GM23338 (cell line): ENCODE measurements around the gene SEL1L2. TPM values are rescaled to one million over a fixed set of nuclear protein-coding genes. Genes with fewer than 3 reads are reported as not detected.

Experiments used
- ATAC-seq: fragments of 200-7000 bp; cut with Tn5 transposase; 3 replicates; pipeline ENCODE4 v1.9.1; 2020
- DNase-seq: peaks from one replicate; pipeline ENCODE4 v3.0.0-alpha.2; 2015; ENCODE audit warnings: low spot score
- H2AFZ ChIP-seq: fragments of 200-600 bp; sonication (generic); 2 replicates; pipeline ENCODE4 v1.8.0; 2016; ENCODE audit warnings: antibody characterized with exemption, mild to moderate bottlenecking, moderate library complexity
- H3F3A ChIP-seq: fragments of 200-600 bp; sonication (generic); replicated peaks from 2 replicates; pipeline ENCODE4 v1.8.0; 2017; ENCODE audit warnings: antibody characterized with exemption, mixed run types, low read depth
- H3K27ac ChIP-seq: fragments of 200-600 bp; sonication (generic); 2 replicates; pipeline ENCODE4 v1.6.1; 2016; ENCODE audit warnings: low read depth
- H3K27me3 ChIP-seq: fragments of 200-600 bp; sonication (generic); 2 replicates; pipeline ENCODE4 v1.8.0; 2016; ENCODE audit warnings: mild to moderate bottlenecking, mixed run types, moderate library complexity; ENCODE audit not compliant: insufficient read depth
- H3K36me3 ChIP-seq: fragments of 200-600 bp; sonication (generic); 2 replicates; pipeline ENCODE4 v1.8.0; 2016; ENCODE audit warnings: mild to moderate bottlenecking; ENCODE audit not compliant: insufficient read depth
- H3K4me1 ChIP-seq: fragments of 200-600 bp; sonication (generic); 2 replicates; pipeline ENCODE4 v1.8.0; 2016; ENCODE audit warnings: mild to moderate bottlenecking, moderate library complexity; ENCODE audit not compliant: insufficient read depth
- H3K4me2 ChIP-seq: fragments of 200-600 bp; sonication (generic); 2 replicates; pipeline ENCODE4 v1.7.1; 2017; ENCODE audit warnings: mixed run types
- H3K4me3 ChIP-seq: fragments of 200-600 bp; sonication (generic); 2 replicates; pipeline ENCODE4 v1.6.1; 2016; ENCODE audit warnings: mixed run types
- H3K79me2 ChIP-seq: fragments of 200-600 bp; sonication (generic); replicated peaks from 2 replicates; pipeline ENCODE4 v1.8.0; 2017; ENCODE audit warnings: mild to moderate bottlenecking; ENCODE audit not compliant: insufficient read depth
- H3K9me2 ChIP-seq: fragments of 200-600 bp; sonication (generic); 2 replicates; pipeline ENCODE4 v1.8.0; 2017; ENCODE audit not compliant: insufficient read depth
- H4K20me1 ChIP-seq: fragments of 200-600 bp; sonication (generic); replicated peaks from 2 replicates; pipeline ENCODE4 v1.8.0; 2017; ENCODE audit warnings: mild to moderate bottlenecking; ENCODE audit not compliant: insufficient read depth
- H3K27ac Mint-ChIP-seq: 2 replicates; pipeline ENCODE4 v1.8.0; 2020; ENCODE audit warnings: inconsistent platforms, mild to moderate bottlenecking, moderate library complexity, mixed read lengths
- H3K27me3 Mint-ChIP-seq: 3 replicates; pipeline ENCODE4 v1.8.0; 2022; ENCODE audit warnings: low read depth, mild to moderate bottlenecking, moderate library complexity, mixed read lengths, inconsistent platforms; ENCODE audit not compliant: insufficient read depth, poor library complexity
- H3K36me3 Mint-ChIP-seq: 3 replicates; pipeline ENCODE4 v1.8.0; 2021; ENCODE audit warnings: low read depth, mild to moderate bottlenecking, inconsistent platforms, moderate library complexity, mixed read lengths
- H3K4me1 Mint-ChIP-seq: 3 replicates; pipeline ENCODE4 v1.8.0; 2020; ENCODE audit warnings: mild to moderate bottlenecking, inconsistent platforms, mixed read lengths
- H3K4me3 Mint-ChIP-seq: 3 replicates; pipeline ENCODE4 v1.8.0; 2021; ENCODE audit warnings: moderate library complexity, mild to moderate bottlenecking, inconsistent platforms, mixed read lengths
- H3K9me3 Mint-ChIP-seq: 3 replicates; pipeline ENCODE4 v1.8.0; 2020; ENCODE audit warnings: moderate library complexity, mild to moderate bottlenecking, inconsistent platforms, mixed read lengths
- CREB1 ChIP-seq: fragments of 250-450 bp; sonication (Bioruptor Pico); IDR thresholded peaks from 2 replicates; pipeline ENCODE4 v1.5.0; 2020; ENCODE audit warnings: low read depth, mild to moderate bottlenecking, moderate library complexity
- EZH2 ChIP-seq: fragments of 200-600 bp; sonication (generic); IDR thresholded peaks from one replicate; pipeline ENCODE4 v1.8.0; 2017; ENCODE audit warnings: antibody characterized with exemption, mild to moderate bottlenecking, low read depth; ENCODE audit not compliant: unreplicated experiment
- EZH2phosphoT487 ChIP-seq: fragments of 200-600 bp; sonication (generic); IDR thresholded peaks from one replicate; pipeline ENCODE4 v1.8.1; 2018; ENCODE audit warnings: antibody characterized with exemption; ENCODE audit not compliant: unreplicated experiment
- JUNB ChIP-seq: IDR thresholded peaks from one replicate; pipeline ENCODE4 v1.6.1; 2016; ENCODE audit warnings: antibody characterized with exemption; ENCODE audit not compliant: unreplicated experiment
- NANOG ChIP-seq: IDR thresholded peaks from 2 replicates; pipeline ENCODE4 v1.6.1; 2016; ENCODE audit warnings: antibody characterized with exemption, borderline replicate concordance
- POLR2AphosphoS5 ChIP-seq: IDR thresholded peaks from 2 replicates; pipeline ENCODE4 v1.6.1; 2016; ENCODE audit warnings: antibody characterized with exemption, low read depth
- ZNF114 ChIP-seq: fragments of 250-450 bp; sonication (Bioruptor Pico); IDR thresholded peaks from 2 replicates; pipeline ENCODE4 v1.5.0; 2020; ENCODE audit warnings: mild to moderate bottlenecking, moderate library complexity
- ZNF331 ChIP-seq: fragments of 250-450 bp; sonication (Bioruptor Pico); IDR thresholded peaks from 2 replicates; pipeline ENCODE4 v1.5.0; 2020; ENCODE audit warnings: low read depth, mild to moderate bottlenecking, moderate library complexity
- polyA plus RNA-seq: library from polyadenylated mRNA; unstranded; fragments of >200 nt; fragmentation: Nextera tagmentation; extraction: Ambion mirVana; gene quantifications from 2 replicates; pipeline ENCODE4 v1.2.1, GENCODE V29; 2016
- total RNA-seq: library from RNA; depleted of rRNA; stranded (reverse); fragments of >200 nt; shearing (Covaris generic); gene quantifications from 2 replicates; pipeline ENCODE4 v1.2.3, GENCODE V29; 2014
- TF ChIP-seq, protein P1 (sequence below): fragments of 250-450 bp; sonication (Bioruptor Pico); IDR thresholded peaks from 2 replicates; pipeline ENCODE4 v1.5.0; 2020; ENCODE audit warnings: mild to moderate bottlenecking, moderate library complexity
- TF ChIP-seq, protein P2 (sequence below): IDR thresholded peaks from 2 replicates; pipeline ENCODE4 v1.6.1; 2016; ENCODE audit warnings: antibody characterized with exemption
- TF ChIP-seq, protein P3 (sequence below), 2 experiments: fragments of 200-600 bp in 1 of 2; sonication (generic) in 1 of 2; conservative IDR thresholded peaks; 2 replicates each; pipeline versions ENCODE4 v1.5.1 to v1.6.1; 2016 to 2017; ENCODE audit warnings: antibody characterized with exemption in 2 of 2, low read depth in 2 of 2, mild to moderate bottlenecking in 2 of 2, moderate library complexity in 1 of 2

The SEL1L2 gene
- total and polyA plus RNA-seq, 2 experiments from 2014 or later: not detected

DNA sequence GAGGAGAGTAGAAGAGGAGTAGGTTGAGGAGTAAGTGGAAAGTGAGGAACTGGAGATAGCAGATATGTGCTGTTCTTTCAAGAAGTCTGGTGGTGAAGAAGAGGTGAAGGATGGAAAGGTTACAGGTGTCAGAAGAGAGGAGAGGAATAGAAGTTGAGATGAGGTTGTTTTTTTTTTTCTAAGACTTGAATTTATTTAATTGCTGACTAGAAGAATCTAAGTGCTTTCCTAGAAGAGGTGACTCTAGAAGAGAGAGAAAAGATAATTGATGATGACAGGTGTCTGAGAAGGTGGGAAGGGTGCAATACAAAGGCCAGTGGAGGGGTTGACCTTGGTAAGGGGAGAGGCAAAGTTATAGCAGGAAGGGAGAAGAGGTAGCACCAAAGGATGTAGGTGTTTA lies 180.0 kb downstream of the SEL1L2 start:
- no peak for DNase-seq
- Histone ChIP-seq H3K4me3 (no peak overlapping the region), H3K79me2 (no peaks in the 10 kb centered on the region; the same call in 1 of the 2 replicates), H3K27me3 (no peaks in the 10 kb centered on the region), H3K27ac (no peak overlapping the region), H4K20me1 (no peaks in the 10 kb centered on the region; the same call in none of the 2 replicates), H3K9me2 (no peaks in the 10 kb centered on the region), H2AFZ (no peak overlapping the region), H3K4me1 (no peaks in the 10 kb centered on the region), H3K4me2 (no peak overlapping the region), H3K36me3 (peaks cover 72% of the 10 kb centered on the region), H3F3A (no peaks in the 10 kb centered on the region)
- no peak for ATAC-seq
- TF ChIP-seq ZNF114 (CRISPR knock-in tag): no peak
- no peak for TF ChIP-seq EZH2phosphoT487
- Mint-ChIP-seq H3K9me3 (no peaks in the 10 kb centered on the region), H3K4me3 (no peak overlapping the region), H3K4me1 (no peaks in the 10 kb centered on the region), H3K27me3 (no peaks in the 10 kb centered on the region), H3K36me3 (peaks cover 24% of the 10 kb centered on the region; the same call in 2 of the 3 replicates), H3K27ac (no peak overlapping the region)

DNA sequence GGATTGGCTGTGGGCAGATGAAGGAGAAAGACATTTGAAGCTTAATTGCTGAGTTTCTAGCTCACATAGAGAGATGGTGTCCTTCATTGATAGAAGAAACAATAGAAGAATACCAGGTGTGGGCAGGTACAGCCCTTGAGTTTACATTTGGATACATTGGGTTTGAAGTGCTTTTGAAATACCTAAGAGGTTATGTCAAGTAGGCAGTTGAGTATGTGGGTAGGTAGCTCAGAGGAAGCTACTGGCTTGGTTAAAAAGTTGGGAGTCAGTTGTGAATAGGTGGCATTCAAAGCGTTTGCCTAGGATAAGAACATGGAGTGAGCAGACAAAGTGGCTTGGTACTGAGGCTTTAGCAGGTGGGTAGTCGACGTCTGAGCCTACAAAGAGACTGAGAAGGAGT lies 180.6 kb downstream of the SEL1L2 start:
- Mint-ChIP-seq H3K27ac (no peak overlapping the region), H3K9me3 (no peaks in the 10 kb centered on the region), H3K4me3 (no peak overlapping the region), H3K36me3 (peaks cover 21% of the 10 kb centered on the region; the same call in 2 of the 3 replicates), H3K27me3 (no peaks in the 10 kb centered on the region), H3K4me1 (no peaks in the 10 kb centered on the region)
- H3K4me3 ChIP-seq: no peak overlapping the region
- DNase-seq (no peak), ATAC-seq (no peak)
- H3K79me2 ChIP-seq: no peaks in the 10 kb centered on the region; the same call in 1 of the 2 replicates
- H4K20me1 ChIP-seq: no peaks in the 10 kb centered on the region; the same call in none of the 2 replicates
- H2AFZ ChIP-seq: no peak overlapping the region
- no peaks in the 10 kb centered on the region for H3K4me1 ChIP-seq
- H3K4me2 ChIP-seq: no peak overlapping the region
- H3K36me3 ChIP-seq: peaks cover 69% of the 10 kb centered on the region
- no peaks in the 10 kb centered on the region for H3K9me2 ChIP-seq
- no peak overlapping the region; the same call in 1 of the 2 replicates for H3K27ac ChIP-seq
- no peaks in the 10 kb centered on the region for H3F3A ChIP-seq
- H3K27me3 ChIP-seq: no peaks in the 10 kb centered on the region
- TF ChIP-seq ZNF114 (CRISPR knock-in tag) (no peak), NANOG (no peak), EZH2 (no peak), EZH2phosphoT487 (no peak), ZNF331 (CRISPR knock-in tag) (no peak), JUNB (no peak), CREB1 (CRISPR knock-in tag) (no peak), POLR2AphosphoS5 (no peak)
- TF ChIP-seq, protein P1, sequence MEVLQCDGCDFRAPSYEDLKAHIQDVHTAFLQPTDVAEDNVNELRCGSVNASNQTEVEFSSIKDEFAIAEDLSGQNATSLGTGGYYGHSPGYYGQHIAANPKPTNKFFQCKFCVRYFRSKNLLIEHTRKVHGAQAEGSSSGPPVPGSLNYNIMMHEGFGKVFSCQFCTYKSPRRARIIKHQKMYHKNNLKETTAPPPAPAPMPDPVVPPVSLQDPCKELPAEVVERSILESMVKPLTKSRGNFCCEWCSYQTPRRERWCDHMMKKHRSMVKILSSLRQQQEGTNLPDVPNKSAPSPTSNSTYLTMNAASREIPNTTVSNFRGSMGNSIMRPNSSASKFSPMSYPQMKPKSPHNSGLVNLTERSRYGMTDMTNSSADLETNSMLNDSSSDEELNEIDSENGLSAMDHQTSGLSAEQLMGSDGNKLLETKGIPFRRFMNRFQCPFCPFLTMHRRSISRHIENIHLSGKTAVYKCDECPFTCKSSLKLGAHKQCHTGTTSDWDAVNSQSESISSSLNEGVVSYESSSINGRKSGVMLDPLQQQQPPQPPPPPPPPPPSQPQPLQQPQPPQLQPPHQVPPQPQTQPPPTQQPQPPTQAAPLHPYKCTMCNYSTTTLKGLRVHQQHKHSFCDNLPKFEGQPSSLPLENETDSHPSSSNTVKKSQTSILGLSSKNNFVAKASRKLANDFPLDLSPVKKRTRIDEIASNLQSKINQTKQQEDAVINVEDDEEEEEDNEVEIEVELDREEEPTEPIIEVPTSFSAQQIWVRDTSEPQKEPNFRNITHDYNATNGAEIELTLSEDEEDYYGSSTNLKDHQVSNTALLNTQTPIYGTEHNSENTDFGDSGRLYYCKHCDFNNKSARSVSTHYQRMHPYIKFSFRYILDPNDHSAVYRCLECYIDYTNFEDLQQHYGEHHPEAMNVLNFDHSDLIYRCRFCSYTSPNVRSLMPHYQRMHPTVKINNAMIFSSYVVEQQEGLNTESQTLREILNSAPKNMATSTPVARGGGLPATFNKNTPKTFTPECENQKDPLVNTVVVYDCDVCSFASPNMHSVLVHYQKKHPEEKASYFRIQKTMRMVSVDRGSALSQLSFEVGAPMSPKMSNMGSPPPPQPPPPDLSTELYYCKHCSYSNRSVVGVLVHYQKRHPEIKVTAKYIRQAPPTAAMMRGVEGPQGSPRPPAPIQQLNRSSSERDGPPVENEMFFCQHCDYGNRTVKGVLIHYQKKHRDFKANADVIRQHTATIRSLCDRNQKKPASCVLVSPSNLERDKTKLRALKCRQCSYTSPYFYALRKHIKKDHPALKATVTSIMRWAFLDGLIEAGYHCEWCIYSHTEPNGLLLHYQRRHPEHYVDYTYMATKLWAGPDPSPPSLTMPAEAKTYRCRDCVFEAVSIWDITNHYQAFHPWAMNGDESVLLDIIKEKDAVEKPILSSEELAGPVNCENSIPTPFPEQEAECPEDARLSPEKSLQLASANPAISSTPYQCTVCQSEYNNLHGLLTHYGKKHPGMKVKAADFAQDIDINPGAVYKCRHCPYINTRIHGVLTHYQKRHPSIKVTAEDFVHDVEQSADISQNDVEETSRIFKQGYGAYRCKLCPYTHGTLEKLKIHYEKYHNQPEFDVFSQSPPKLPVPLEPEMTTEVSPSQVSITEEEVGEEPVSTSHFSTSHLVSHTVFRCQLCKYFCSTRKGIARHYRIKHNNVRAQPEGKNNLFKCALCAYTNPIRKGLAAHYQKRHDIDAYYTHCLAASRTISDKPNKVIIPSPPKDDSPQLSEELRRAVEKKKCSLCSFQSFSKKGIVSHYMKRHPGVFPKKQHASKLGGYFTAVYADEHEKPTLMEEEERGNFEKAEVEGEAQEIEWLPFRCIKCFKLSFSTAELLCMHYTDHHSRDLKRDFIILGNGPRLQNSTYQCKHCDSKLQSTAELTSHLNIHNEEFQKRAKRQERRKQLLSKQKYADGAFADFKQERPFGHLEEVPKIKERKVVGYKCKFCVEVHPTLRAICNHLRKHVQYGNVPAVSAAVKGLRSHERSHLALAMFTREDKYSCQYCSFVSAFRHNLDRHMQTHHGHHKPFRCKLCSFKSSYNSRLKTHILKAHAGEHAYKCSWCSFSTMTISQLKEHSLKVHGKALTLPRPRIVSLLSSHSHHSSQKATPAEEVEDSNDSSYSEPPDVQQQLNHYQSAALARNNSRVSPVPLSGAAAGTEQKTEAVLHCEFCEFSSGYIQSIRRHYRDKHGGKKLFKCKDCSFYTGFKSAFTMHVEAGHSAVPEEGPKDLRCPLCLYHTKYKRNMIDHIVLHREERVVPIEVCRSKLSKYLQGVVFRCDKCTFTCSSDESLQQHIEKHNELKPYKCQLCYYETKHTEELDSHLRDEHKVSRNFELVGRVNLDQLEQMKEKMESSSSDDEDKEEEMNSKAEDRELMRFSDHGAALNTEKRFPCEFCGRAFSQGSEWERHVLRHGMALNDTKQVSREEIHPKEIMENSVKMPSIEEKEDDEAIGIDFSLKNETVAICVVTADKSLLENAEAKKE (CRISPR knock-in tag): no peak
- TF ChIP-seq, protein P2, sequence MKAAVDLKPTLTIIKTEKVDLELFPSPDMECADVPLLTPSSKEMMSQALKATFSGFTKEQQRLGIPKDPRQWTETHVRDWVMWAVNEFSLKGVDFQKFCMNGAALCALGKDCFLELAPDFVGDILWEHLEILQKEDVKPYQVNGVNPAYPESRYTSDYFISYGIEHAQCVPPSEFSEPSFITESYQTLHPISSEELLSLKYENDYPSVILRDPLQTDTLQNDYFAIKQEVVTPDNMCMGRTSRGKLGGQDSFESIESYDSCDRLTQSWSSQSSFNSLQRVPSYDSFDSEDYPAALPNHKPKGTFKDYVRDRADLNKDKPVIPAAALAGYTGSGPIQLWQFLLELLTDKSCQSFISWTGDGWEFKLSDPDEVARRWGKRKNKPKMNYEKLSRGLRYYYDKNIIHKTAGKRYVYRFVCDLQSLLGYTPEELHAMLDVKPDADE: no peak
- TF ChIP-seq, protein P3, sequence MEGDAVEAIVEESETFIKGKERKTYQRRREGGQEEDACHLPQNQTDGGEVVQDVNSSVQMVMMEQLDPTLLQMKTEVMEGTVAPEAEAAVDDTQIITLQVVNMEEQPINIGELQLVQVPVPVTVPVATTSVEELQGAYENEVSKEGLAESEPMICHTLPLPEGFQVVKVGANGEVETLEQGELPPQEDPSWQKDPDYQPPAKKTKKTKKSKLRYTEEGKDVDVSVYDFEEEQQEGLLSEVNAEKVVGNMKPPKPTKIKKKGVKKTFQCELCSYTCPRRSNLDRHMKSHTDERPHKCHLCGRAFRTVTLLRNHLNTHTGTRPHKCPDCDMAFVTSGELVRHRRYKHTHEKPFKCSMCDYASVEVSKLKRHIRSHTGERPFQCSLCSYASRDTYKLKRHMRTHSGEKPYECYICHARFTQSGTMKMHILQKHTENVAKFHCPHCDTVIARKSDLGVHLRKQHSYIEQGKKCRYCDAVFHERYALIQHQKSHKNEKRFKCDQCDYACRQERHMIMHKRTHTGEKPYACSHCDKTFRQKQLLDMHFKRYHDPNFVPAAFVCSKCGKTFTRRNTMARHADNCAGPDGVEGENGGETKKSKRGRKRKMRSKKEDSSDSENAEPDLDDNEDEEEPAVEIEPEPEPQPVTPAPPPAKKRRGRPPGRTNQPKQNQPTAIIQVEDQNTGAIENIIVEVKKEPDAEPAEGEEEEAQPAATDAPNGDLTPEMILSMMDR (conservative IDR thresholded peaks at IDR 0.05; ENCODE audit: low read depth in 2 of 2): no peak
